Fibroblast of lung (primary cell): ENCODE data around the gene PEDS1. TPM values are rescaled to one million over a fixed set of nuclear protein-coding genes. Genes with fewer than 3 reads are reported as not detected.

Source experiments
- DNase-seq, 2 donors: peaks; one replicate each; pipeline versions ENCODE4 v3.0.0 to v3.0.0-alpha.2; 2010; ENCODE audit warnings: low read depth in 2 of 2
- H2AFZ ChIP-seq: 2 replicates; pipeline ENCODE4 v1.5.1; 2012; ENCODE audit warnings: low read length, control low read depth, inconsistent platforms
- H3K27ac ChIP-seq: 2 replicates; pipeline ENCODE4 v1.5.1; 2011; ENCODE audit warnings: low read length, control low read depth; ENCODE audit not compliant: insufficient read depth
- H3K27me3 ChIP-seq: 2 replicates; pipeline ENCODE4 v1.5.1; 2011; ENCODE audit warnings: mild to moderate bottlenecking, low read length; ENCODE audit not compliant: control insufficient read depth, insufficient read depth
- H3K36me3 ChIP-seq: 2 replicates; pipeline ENCODE4 v1.5.1; 2011; ENCODE audit warnings: low read length; ENCODE audit not compliant: control insufficient read depth, insufficient read depth
- H3K4me1 ChIP-seq: 2 replicates; pipeline ENCODE4 v1.5.1; 2011; ENCODE audit warnings: low read length; ENCODE audit not compliant: control insufficient read depth, insufficient read depth; ENCODE audit errors: extremely low read depth
- H3K4me2 ChIP-seq: 2 replicates; pipeline ENCODE4 v1.5.1; 2011; ENCODE audit warnings: low read length, control low read depth; ENCODE audit not compliant: insufficient read depth; ENCODE audit errors: extremely low read depth
- H3K4me3 ChIP-seq, 4 experiments: fragments of 200-600 bp in 1 of 4; sonication (generic) in 1 of 4; replicated peaks in 1 of 4; 2 replicates each; pipeline ENCODE4 v1.5.1; 2011 to 2016; ENCODE audit warnings: low read length in 4 of 4, low read depth in 3 of 4, mild to moderate bottlenecking in 3 of 4, control low read depth in 2 of 4, inconsistent platforms in 1 of 4, mixed read lengths in 1 of 4; ENCODE audit not compliant: insufficient read depth in 1 of 4; ENCODE audit errors: control extremely low read depth in 1 of 4
- H3K79me2 ChIP-seq: 2 replicates; pipeline ENCODE4 v1.5.1; 2012; ENCODE audit warnings: mild to moderate bottlenecking, low read length, inconsistent platforms; ENCODE audit not compliant: control insufficient read depth, insufficient read depth
- H3K9ac ChIP-seq: 2 replicates; pipeline ENCODE4 v1.5.1; 2011; ENCODE audit warnings: mild to moderate bottlenecking, low read length, control low read depth; ENCODE audit not compliant: insufficient read depth
- H3K9me3 ChIP-seq: 2 replicates; pipeline ENCODE4 v1.5.1; 2012; ENCODE audit warnings: low read depth, low read length; ENCODE audit not compliant: control insufficient read depth, insufficient read depth
- H4K20me1 ChIP-seq: 2 replicates; pipeline ENCODE4 v1.5.1; 2011; ENCODE audit warnings: low read length; ENCODE audit not compliant: control insufficient read depth, insufficient read depth; ENCODE audit errors: extremely low read depth
- CTCF ChIP-seq, 2 donors: IDR thresholded peaks in 1 of 2; conservative IDR thresholded peaks in 1 of 2; 1 replicate in 1 of 2; 2 replicates in 1 of 2; pipeline ENCODE4 v1.5.1; 2011 to 2012; ENCODE audit warnings: low read length in 2 of 2, control low read depth in 1 of 2, inconsistent platforms in 1 of 2, low read depth in 1 of 2, mild to moderate bottlenecking in 1 of 2
- EZH2 ChIP-seq: IDR thresholded peaks from 2 replicates; pipeline ENCODE4 v1.5.1; 2012; ENCODE audit warnings: low read length, control low read depth, mild to moderate bottlenecking; ENCODE audit errors: missing control alignments
- polyA plus RNA-seq, 2 donors: library from polyadenylated mRNA; depleted of rRNA in 1 of 2; stranded (reverse) in 1 of 2; unstranded in 1 of 2; fragments of >200 nt; gene quantifications; 2 replicates each; pipeline ENCODE4 v1.2.1, GENCODE V29; 2011 to 2012; ENCODE audit warnings: missing spikeins in 1 of 2
- total RNA-seq: library from RNA; depleted of rRNA; stranded (reverse); fragments of >200 nt; gene quantifications from 2 replicates; pipeline ENCODE4 v1.2.1, GENCODE V29; 2014

The PEDS1 gene
- total and polyA plus RNA-seq, 2 donors (not counting 1 experiment from before 2014, with no cell fraction given), result 8.3 to 56.9 TPM

- H3K9ac ChIP-seq, result peak overlapping the region; percentile 99
- H3K27me3 ChIP-seq, result no peaks in the 10 kb centered on the region
- TF ChIP-seq CTCF (conservative IDR thresholded peaks at IDR 0.05 in 1 of 2, IDR thresholded peaks at IDR 0.05 in 1 of 2; ENCODE audit: low read depth in 1 of 2, low read length in 2 of 2), result no peak
- TF ChIP-seq EZH2, result no peak
- peaks cover 41% of the 10 kb centered on the region for H3K79me2 ChIP-seq
- H4K20me1 ChIP-seq, result no peaks in the 10 kb centered on the region
- H3K9me3 ChIP-seq, result no peaks in the 10 kb centered on the region
- H3K36me3 ChIP-seq, result peaks cover 16% of the 10 kb centered on the region
- peak overlapping the region; percentile 72 for H3K4me2 ChIP-seq
- DNase-seq, result peak in 1 of 2 donors; percentile 38
- H3K4me3 ChIP-seq, result peak overlapping the region; percentile 63 to 99 (median 83)
- peak overlapping the region; percentile 98 for H3K27ac ChIP-seq
- peaks cover 9% of the 10 kb centered on the region for H3K4me1 ChIP-seq
- no peak overlapping the region for H2AFZ ChIP-seq
These were observed 40.9 kb upstream of the PEDS1 start for GRCh38 chr20:50194422-50194830.

- Histone ChIP-seq H4K20me1 (no peaks in the 10 kb centered on the region), H3K4me2 (peak overlapping the region; percentile 72), H3K27ac (peak overlapping the region; percentile 98), H2AFZ (no peak overlapping the region), H3K36me3 (peaks cover 16% of the 10 kb centered on the region), H3K27me3 (no peaks in the 10 kb centered on the region), H3K9me3 (no peaks in the 10 kb centered on the region), H3K4me1 (peaks cover 9% of the 10 kb centered on the region), H3K9ac (peak overlapping the region; percentile 99), H3K79me2 (peaks cover 41% of the 10 kb centered on the region), H3K4me3 (peak overlapping the region; percentile 63 to 99 (median 83))
- TF ChIP-seq CTCF (conservative IDR thresholded peaks at IDR 0.05 in 1 of 2, IDR thresholded peaks at IDR 0.05 in 1 of 2; ENCODE audit: low read depth in 1 of 2, low read length in 2 of 2), result no peak
- DNase-seq, result peak; percentile 12 to 41
These were observed 40.4 kb upstream of the PEDS1 start for GRCh38 chr20:50193836-50194421.

- Histone ChIP-seq H3K9me3 (no peaks in the 10 kb centered on the region), H3K36me3 (peaks cover 16% of the 10 kb centered on the region), H3K4me3 (peak overlapping the region; percentile 63 to 99 (median 83)), H3K79me2 (peaks cover 41% of the 10 kb centered on the region), H2AFZ (no peak overlapping the region), H3K4me1 (peaks cover 9% of the 10 kb centered on the region), H3K4me2 (peak overlapping the region; percentile 72), H3K27me3 (no peaks in the 10 kb centered on the region), H3K9ac (peak overlapping the region; percentile 99), H4K20me1 (no peaks in the 10 kb centered on the region), H3K27ac (peak overlapping the region; percentile 98)
- no peak for TF ChIP-seq EZH2
- DNase-seq, result peak; percentile 51 to 60
These were observed 39.8 kb upstream of the PEDS1 start for GRCh38 chr20:50193199-50193835.
